Right lobe of liver (tissue), 6 donors: Measurements from ENCODE around the gene VAMP8. TPM values are rescaled to one million over a fixed set of nuclear protein-coding genes. Genes with fewer than 3 reads are reported as not detected.

Experiments used
- ATAC-seq, 4 donors: fragments of 200-7000 bp; cut with Tn5 transposase; one replicate each; pipeline ENCODE4 v1.9.1; 2020; ENCODE audit warnings: mild to moderate bottlenecking in 4 of 4, moderate library complexity in 4 of 4
- DNase-seq, 3 donors: peaks; one replicate each; pipeline ENCODE4 v3.0.0-alpha.2; 2020
- H3K27ac ChIP-seq, 3 donors: fragments of 200-600 bp; one replicate each; pipeline ENCODE4 v1.8.0; 2022
- H3K27me3 ChIP-seq, 2 donors: fragments of 200-600 bp; one replicate each; pipeline ENCODE4 v1.8.0; 2022
- H3K36me3 ChIP-seq, 4 donors: fragments of 200-600 bp; sonication (generic) in 1 of 4; one replicate each; pipeline versions ENCODE4 v1.5.1 to v1.8.0; 2017 to 2022; ENCODE audit warnings: control low read depth in 1 of 4
- H3K4me1 ChIP-seq, 4 donors: fragments of 200-600 bp; sonication (generic) in 1 of 4; one replicate each; pipeline versions ENCODE4 v1.5.1 to v1.8.0; 2017 to 2022; ENCODE audit warnings: control low read depth in 1 of 4
- H3K4me3 ChIP-seq, 3 donors: fragments of 200-600 bp; one replicate each; pipeline ENCODE4 v1.8.0; 2022
- H3K9me3 ChIP-seq, 4 donors: fragments of 200-600 bp; sonication (generic) in 1 of 4; one replicate each; pipeline versions ENCODE4 v1.5.1 to v1.8.0; 2017 to 2022; ENCODE audit warnings: control low read depth in 1 of 4
- CTCF ChIP-seq, 4 donors: fragments of 200-600 bp in 3 of 4; fragments of 450-650 bp in 1 of 4; IDR thresholded peaks; one replicate each; pipeline versions ENCODE4 v1.5.1 to v1.8.0; 2016 to 2022; ENCODE audit warnings: antibody characterized with exemption in 4 of 4, mild to moderate bottlenecking in 2 of 4
- POLR2A ChIP-seq: fragments of 450-650 bp; IDR thresholded peaks from one replicate; pipeline ENCODE4 v1.6.1; 2017; ENCODE audit warnings: antibody characterized with exemption, mild to moderate bottlenecking
- WGBS: methylation state at CpG from one replicate; pipeline ENCODE4 v1.1.6; 2018; ENCODE audit warnings: low coverage, low lambda C conversion rate; ENCODE audit not compliant: insufficient coverage; ENCODE audit errors: missing lambda C conversion rate; 5-methylcytosine and 5-hydroxymethylcytosine counted together
- intact Hi-C, 2 donors: fragments of 100-400 bp; cut with DNase I; formaldehyde crosslinking; loops; one replicate each; pipeline versions ENCODE4 v1.11.2 to v1.14.1; 2022
- total RNA-seq, 6 experiments: library from RNA; depleted of rRNA in 2 of 6; stranded (reverse); fragments of >200 nt in 2 of 6; fragmentation: NEBNext Ultra II Directional in 3 of 6; extraction: Animal tissue kit (Norgen Biotek cat#: 25700) in 3 of 6; gene quantifications; one replicate each; pipeline versions ENCODE4 v1.1.0 to v1.2.4, GENCODE V29; 2016 to 2023
- donor health status: DM: no; HTN: yes; CAD: no.
- donor health status: DM: no; HTN: no; CAD: no.
- donor health status: DM: no; HTN: no; CAD: no.
- donor health status: DM: no; HTN: yes; CAD: no.
- donor health status: DM: no; HTN: yes; CAD: no.

VAMP8 gene
- total RNA-seq, 6 experiments from 2014 or later, result 59.5 to 107 (median 74.5) TPM

GRCh38 chr2:85593023-85593422 lies 15.6 kb downstream of the VAMP8 start:
- Histone ChIP-seq H3K27me3 (no peaks in the 10 kb centered on the region), H3K9me3 (no peaks in the 10 kb centered on the region), H3K27ac (no peak overlapping the region), H3K36me3 (peaks cover 0 to 7% (median 3%) of the 10 kb centered on the region in 4 donors), H3K4me1 (peaks cover 0 to 62% (median 23%) of the 10 kb centered on the region in 4 donors), H3K4me3 (no peak overlapping the region)
- TF ChIP-seq POLR2A (no peak), CTCF (IDR thresholded peaks at IDR 0.05) (no peak)
- ATAC-seq (peak in 1 of 4 donors; percentile 17), DNase-seq (peak in 1 of 3 donors; percentile 76)
- no CpG with 5 or more reads among the region's 3 CpGs for WGBS
- intact Hi-C loops, result no loop called here

DNA sequence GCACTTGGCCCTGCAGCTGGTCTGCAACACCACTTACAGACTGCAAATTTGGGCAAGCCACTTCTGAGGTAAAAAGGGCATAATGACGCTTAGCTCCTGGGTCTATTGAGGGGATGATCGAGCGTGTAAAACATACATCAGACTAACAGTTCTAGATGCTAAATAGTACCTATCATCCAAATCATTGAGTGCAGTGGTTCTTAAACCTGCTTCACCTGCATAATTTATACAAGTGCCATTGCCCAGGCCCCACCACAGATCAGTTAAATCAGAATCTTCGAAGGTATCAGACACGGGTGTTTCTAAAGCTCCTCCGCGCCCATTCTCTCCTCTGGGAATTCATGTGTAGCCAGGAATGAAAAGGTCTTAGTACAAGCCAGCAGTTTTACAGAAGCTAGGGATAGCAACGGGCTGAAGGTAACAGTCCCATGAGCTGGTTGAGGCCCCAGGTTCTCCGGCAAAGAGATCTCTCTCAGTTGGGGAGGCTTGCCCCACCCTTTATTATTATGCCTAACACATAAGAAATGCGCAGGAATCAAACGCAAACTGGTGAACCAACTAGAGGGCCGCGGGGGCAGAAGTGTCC lies 17.4 kb downstream of the VAMP8 start:
- peak overlapping the region; percentile 79 to 90 (median 87) for H3K27ac ChIP-seq
- H3K9me3 ChIP-seq, result no peaks in the 10 kb centered on the region
- TF ChIP-seq CTCF (IDR thresholded peaks at IDR 0.05), result no peak
- TF ChIP-seq POLR2A, result no peak
- no peaks in the 10 kb centered on the region for H3K27me3 ChIP-seq
- 4% methylated on average over 9 of the region's 13 CpGs for WGBS
- peak in 2 of 4 donors; percentile 0 to 2 for ATAC-seq
- H3K36me3 ChIP-seq, result peaks cover 0 to 19% (median 3%) of the 10 kb centered on the region in 4 donors
- intact Hi-C loops, result no loop called here
- no peak for DNase-seq
- H3K4me1 ChIP-seq, result peaks cover 0 to 55% (median 19%) of the 10 kb centered on the region in 4 donors
- H3K4me3 ChIP-seq, result peak overlapping the region; percentile 77 to 95 (median 94)

DNA sequence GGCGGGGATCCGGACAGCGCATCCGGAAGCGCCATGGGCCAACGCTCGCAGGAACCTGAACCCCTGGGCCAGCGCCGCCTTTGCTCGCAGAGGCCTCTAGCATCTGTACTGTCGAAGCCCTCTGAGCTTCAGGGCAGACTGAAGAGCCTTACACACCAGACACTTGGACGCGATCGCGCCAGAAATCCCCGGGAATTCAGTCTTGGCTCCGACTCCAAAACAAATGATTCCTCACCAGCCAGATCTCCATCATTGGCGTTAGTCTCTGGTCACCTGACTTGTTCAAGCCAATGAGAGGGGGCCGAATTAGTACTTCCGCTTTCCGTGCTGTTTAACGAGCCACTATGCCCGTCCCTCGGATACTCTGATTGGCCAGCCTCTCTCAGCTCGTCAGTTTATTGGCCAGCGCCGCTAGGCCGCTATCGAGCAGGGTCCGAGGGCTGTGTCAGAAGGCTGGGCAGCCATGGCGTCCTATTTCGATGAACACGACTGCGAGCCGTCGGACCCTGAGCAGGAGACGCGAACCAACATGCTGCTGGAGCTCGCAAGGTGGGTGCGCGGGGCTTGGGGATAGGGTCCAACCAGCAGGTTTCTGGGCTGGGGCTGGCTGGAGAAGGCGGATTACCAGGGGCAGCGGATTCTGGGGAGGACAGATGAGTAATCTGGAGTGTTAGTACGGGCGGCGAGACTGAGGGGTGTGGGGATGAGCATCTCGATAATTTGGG lies 18.1 kb downstream of the VAMP8 start, which contains the start of gene RNF181:
Gene RNF181 (plus strand): TSS at position 445 of the 725 bp plus-strand sequence. CDS start 19 bp downstream, at position 464.
- ATAC-seq, result peak; percentile 93 to 97 (median 94)
- Histone ChIP-seq H3K4me1 (peaks cover 0 to 49% (median 17%) of the 10 kb centered on the region in 4 donors), H3K36me3 (peaks cover 0 to 26% (median 3%) of the 10 kb centered on the region in 4 donors)

GRCh38 chr2:85596026-85596333 lies 18.6 kb downstream of the VAMP8 start:
- TF ChIP-seq POLR2A, result no peak
- TF ChIP-seq CTCF (IDR thresholded peaks at IDR 0.05), result no peak
- peaks cover 0 to 46% (median 17%) of the 10 kb centered on the region in 4 donors for H3K4me1 ChIP-seq
- DNase-seq (no peak), ATAC-seq (peak in 2 of 4 donors; percentile 1 to 2)
- intact Hi-C loops, result no loop called here
- no peaks in the 10 kb centered on the region for H3K27me3 ChIP-seq
- peak overlapping the region; percentile 77 to 95 (median 94) for H3K4me3 ChIP-seq
- peaks cover 0 to 26% (median 3%) of the 10 kb centered on the region in 4 donors for H3K36me3 ChIP-seq
- 0% methylated on average over 9 of the region's 10 CpGs for WGBS
- peak overlapping the region; percentile 61 to 87 (median 79) for H3K27ac ChIP-seq
- H3K9me3 ChIP-seq, result no peaks in the 10 kb centered on the region

More for the DNA sequence above, 18.1 kb downstream of the VAMP8 start, which contains the start of gene RNF181:
- TF ChIP-seq CTCF (IDR thresholded peaks at IDR 0.05), result no peak
- TF ChIP-seq POLR2A, result peak; percentile 73
- intact Hi-C loops, result no loop called here
- Histone ChIP-seq H3K27ac (peak within 1 kb of the TSS; percentile 79 to 90 (median 87)), H3K4me3 (peak within 1 kb of the TSS; percentile 77 to 95 (median 94)), H3K9me3 (no peaks in the 10 kb centered on the region), H3K27me3 (no peaks in the 10 kb centered on the region)
- peak; percentile 93 to 97 (median 96) for DNase-seq
- 0% methylated on average over 23 of the region's 47 CpGs for WGBS
